ENCODE data around the gene LITAFD.

GRCh38 chr16:8904018-8904430 is 21.9 kb downstream of the LITAFD start:
- TF ChIP-seq CTCF (IDR thresholded peaks at IDR 0.05) (no peak), EP300 (IDR thresholded peaks at IDR 0.05) (no peak), POLR2A (IDR thresholded peaks at IDR 0.05) (no peak)

Measured in tibial nerve (tissue), 4 donors.